C1 segment of cervical spinal cord (tissue), 14 donors: ENCODE results near the gene PLAGL1.
"Not testable (repeated sequence)": the region's sequence is repeated elsewhere in the genome, so short reads cannot be mapped to it uniquely, and the experiment has no call there.

Source experiments
- DNase-seq, 14 donors: peaks; one replicate each; lab custom pipeline; 2025; lab: John Stamatoyannopoulos, UW

The PLAGL1 gene

GRCh38 chr6:144008120-144008811 is at the start of gene PLAGL1:
PLAGL1 (minus strand) TSS chr6:144008259; CDS start chr6:143948136, 60,123 bp downstream.
- DNase-seq, result peak in 3 of 14 donors; percentile 4 to 16 (median 5)

- DNase-seq, result no peak
These were observed 47.3 kb upstream of the PLAGL1 start for GRCh38 chr6:144055121-144055931.

GRCh38 chr6:144053601-144054000 is 45.5 kb upstream of the PLAGL1 start:
- no peak for DNase-seq

GRCh38 chr6:144052488-144052887 is 44.4 kb upstream of the PLAGL1 start:
- DNase-seq, result no peak

- DNase-seq, result no peak
These were observed 41.3 kb upstream of the PLAGL1 start for GRCh38 chr6:144049386-144049785.

GRCh38 chr6:144047688-144048087 is 39.6 kb upstream of the PLAGL1 start:
- DNase-seq, result no peak

- DNase-seq, result not testable (repeated sequence)
These were observed 38.6 kb upstream of the PLAGL1 start for GRCh38 chr6:144046672-144047071.

- DNase-seq, result not testable (repeated sequence)
These were observed 36.9 kb upstream of the PLAGL1 start for GRCh38 chr6:144044989-144045388.

GRCh38 chr6:144036835-144037195 is 28.8 kb upstream of the PLAGL1 start:
- no peak for DNase-seq

- peak in 8 of 14 donors; percentile 1 to 26 (median 14) for DNase-seq
These were observed 28.2 kb upstream of the PLAGL1 start for GRCh38 chr6:144036064-144036834.

- no peak for DNase-seq
These were observed 27.4 kb upstream of the PLAGL1 start for GRCh38 chr6:144035416-144035815.

- peak in 1 of 14 donors; percentile 20 for DNase-seq
These were observed 26.0 kb upstream of the PLAGL1 start for GRCh38 chr6:144033816-144034735.

- DNase-seq, result no peak
These were observed 21.4 kb upstream of the PLAGL1 start for GRCh38 chr6:144029452-144029851.

- DNase-seq, result no peak
These were observed 20.0 kb upstream of the PLAGL1 start for GRCh38 chr6:144027932-144028587.

- no peak for DNase-seq
These were observed 15.2 kb upstream of the PLAGL1 start for GRCh38 chr6:144023216-144023615.

- no peak for DNase-seq
These were observed 11.9 kb upstream of the PLAGL1 start for GRCh38 chr6:144019929-144020328.

GRCh38 chr6:144017166-144018094 is 9.4 kb upstream of the PLAGL1 start:
- DNase-seq, result no peak

GRCh38 chr6:144013486-144013909 is 5.4 kb upstream of the PLAGL1 start:
- peak in 9 of 14 donors; percentile 2 to 45 (median 13) for DNase-seq

- DNase-seq, result no peak
These were observed 4.5 kb upstream of the PLAGL1 start for GRCh38 chr6:144012534-144012933.
